GM18507 (cell line): ENCODE data around the gene CTU2.

Experiments
- DNase-seq: peaks from one replicate; pipeline ENCODE4 v3.0.0; 2011; ENCODE audit warnings: low read depth; ENCODE audit not compliant: insufficient read length; ENCODE audit errors: extremely low spot score
- FAIRE-seq: peaks from 2 replicates; lab custom pipeline; 2011; peaks lifted over from hg19 to GRCh38; lab: Jason Lieb, UNC

The CTU2 gene

GRCh38 chr16:88680554-88681083 lies 25.7 kb upstream of the CTU2 start:
- DNase-seq = no peak
- FAIRE-seq = peak; percentile 29

- peak; percentile 69 for FAIRE-seq
Observed at GRCh38 chr16:88681084-88681680, 25.1 kb upstream of the CTU2 start.

GRCh38 chr16:88681709-88682451 lies 24.4 kb upstream of the CTU2 start:
- FAIRE-seq = peak; percentile 94
- DNase-seq = peak; percentile 81

More at GRCh38 chr16:88681084-88681680, 25.1 kb upstream of the CTU2 start:
- no peak for DNase-seq

- no peak for FAIRE-seq
- no peak for DNase-seq
Observed at GRCh38 chr16:88684569-88685155, 21.6 kb upstream of the CTU2 start.

- no peak for DNase-seq
Observed at GRCh38 chr16:88685156-88686061, 20.9 kb upstream of the CTU2 start.

GRCh38 chr16:88686062-88686438 lies 20.3 kb upstream of the CTU2 start:
- FAIRE-seq = no peak
- DNase-seq = no peak

More at GRCh38 chr16:88685156-88686061, 20.9 kb upstream of the CTU2 start:
- no peak for FAIRE-seq

GRCh38 chr16:88686439-88687253 lies 19.7 kb upstream of the CTU2 start, which contains the start of gene SNAI3:
TSS of gene SNAI3 (minus strand) at chr16:88686507. CDS start at chr16:88686406, 101 bp downstream.
- FAIRE-seq (peak; percentile 81), DNase-seq (peak; percentile 84)

GRCh38 chr16:88687254-88687576 lies 19.1 kb upstream of the CTU2 start:
- DNase-seq = no peak
- no peak for FAIRE-seq

GRCh38 chr16:88687676-88688012 lies 18.7 kb upstream of the CTU2 start:
- no peak for FAIRE-seq
- no peak for DNase-seq

GRCh38 chr16:88688013-88688778 lies 18.1 kb upstream of the CTU2 start:
- no peak for DNase-seq
- FAIRE-seq = no peak

- no peak for DNase-seq
- no peak for FAIRE-seq
Observed at GRCh38 chr16:88690341-88691128, 15.8 kb upstream of the CTU2 start.

GRCh38 chr16:88691129-88691813 lies 15.0 kb upstream of the CTU2 start:
- FAIRE-seq = no peak
- DNase-seq = no peak

GRCh38 chr16:88691924-88692560 lies 14.3 kb upstream of the CTU2 start:
- FAIRE-seq (no peak), DNase-seq (no peak)

GRCh38 chr16:88692861-88693260 lies 13.4 kb upstream of the CTU2 start:
- no peak for DNase-seq
- FAIRE-seq = no peak

- DNase-seq (no peak), FAIRE-seq (no peak)
Observed at GRCh38 chr16:88693420-88694177, 12.7 kb upstream of the CTU2 start.
